Dedifferentiated amniotic fluid mesenchymal stem cell (primary cell): ENCODE results near the gene GRIK1.

ENCODE experiments used
- DNase-seq: peaks from one replicate; pipeline ENCODE4 v3.0.0-alpha.2; 2016; ENCODE audit errors: extremely low spot score

GRIK1 gene

GRCh38 chr21:29538115-29538514, 401.7 kb downstream of the GRIK1 start:
- peak; percentile 27 for DNase-seq

- DNase-seq, result no peak
Measured at GRCh38 chr21:29534448-29534847, 405.3 kb downstream of the GRIK1 start.

- DNase-seq, result no peak
Measured at GRCh38 chr21:29529139-29529538, 410.7 kb downstream of the GRIK1 start.

GRCh38 chr21:29526545-29526944, 413.3 kb downstream of the GRIK1 start:
- no peak for DNase-seq

GRCh38 chr21:29524055-29524454, 415.7 kb downstream of the GRIK1 start:
- no peak for DNase-seq

GRCh38 chr21:29523646-29524045, 416.1 kb downstream of the GRIK1 start:
- no peak for DNase-seq

GRCh38 chr21:29521872-29522271, 417.9 kb downstream of the GRIK1 start:
- DNase-seq, result no peak

- no peak for DNase-seq
Measured at GRCh38 chr21:29520171-29520570, 419.6 kb downstream of the GRIK1 start.

GRCh38 chr21:29514652-29515247, 425.0 kb downstream of the GRIK1 start:
- DNase-seq, result no peak

- DNase-seq, result no peak
Measured at GRCh38 chr21:29513535-29513934, 426.3 kb downstream of the GRIK1 start.

- DNase-seq, result no peak
Measured at GRCh38 chr21:29511096-29511495, 428.7 kb downstream of the GRIK1 start.

- no peak for DNase-seq
Measured at GRCh38 chr21:29509121-29509520, 430.7 kb downstream of the GRIK1 start.

- no peak for DNase-seq
Measured at GRCh38 chr21:29508301-29508700, 431.5 kb downstream of the GRIK1 start.

GRCh38 chr21:29506947-29507346, 432.8 kb downstream of the GRIK1 start:
- no peak for DNase-seq

- no peak for DNase-seq
Measured at GRCh38 chr21:29506214-29506613, 433.6 kb downstream of the GRIK1 start.

GRCh38 chr21:29504751-29505321, 435.0 kb downstream of the GRIK1 start:
- peak; percentile 23 for DNase-seq

- peak; percentile 54 for DNase-seq
Measured at GRCh38 chr21:29501451-29501850, 438.3 kb downstream of the GRIK1 start.

- no peak for DNase-seq
Measured at GRCh38 chr21:29499734-29500343, 440.0 kb downstream of the GRIK1 start.

- no peak for DNase-seq
Measured at GRCh38 chr21:29499229-29499628, 440.6 kb downstream of the GRIK1 start.

GRCh38 chr21:29496337-29496736, 443.5 kb downstream of the GRIK1 start:
- DNase-seq, result no peak

- no peak for DNase-seq
Measured at GRCh38 chr21:29490016-29490415, 449.8 kb downstream of the GRIK1 start.

- DNase-seq, result no peak
Measured at GRCh38 chr21:29487154-29487553, 452.6 kb downstream of the GRIK1 start.
